GM23338 (cell line): Measurements from ENCODE around the gene DUSP11. TPM values are rescaled to one million over a fixed set of nuclear protein-coding genes. Genes with fewer than 3 reads are reported as not detected.

Experiments used
- ATAC-seq: fragments of 200-7000 bp; cut with Tn5 transposase; 3 replicates; pipeline ENCODE4 v1.9.1; 2020
- DNase-seq: peaks from one replicate; pipeline ENCODE4 v3.0.0-alpha.2; 2015; ENCODE audit warnings: low spot score
- H2AFZ ChIP-seq: fragments of 200-600 bp; sonication (generic); 2 replicates; pipeline ENCODE4 v1.8.0; 2016; ENCODE audit warnings: antibody characterized with exemption, mild to moderate bottlenecking, moderate library complexity
- H3F3A ChIP-seq: fragments of 200-600 bp; sonication (generic); replicated peaks from 2 replicates; pipeline ENCODE4 v1.8.0; 2017; ENCODE audit warnings: antibody characterized with exemption, mixed run types, low read depth
- H3K27ac ChIP-seq: fragments of 200-600 bp; sonication (generic); 2 replicates; pipeline ENCODE4 v1.6.1; 2016; ENCODE audit warnings: low read depth
- H3K27me3 ChIP-seq: fragments of 200-600 bp; sonication (generic); 2 replicates; pipeline ENCODE4 v1.8.0; 2016; ENCODE audit warnings: mild to moderate bottlenecking, mixed run types, moderate library complexity; ENCODE audit not compliant: insufficient read depth
- H3K36me3 ChIP-seq: fragments of 200-600 bp; sonication (generic); 2 replicates; pipeline ENCODE4 v1.8.0; 2016; ENCODE audit warnings: mild to moderate bottlenecking; ENCODE audit not compliant: insufficient read depth
- H3K4me1 ChIP-seq: fragments of 200-600 bp; sonication (generic); 2 replicates; pipeline ENCODE4 v1.8.0; 2016; ENCODE audit warnings: mild to moderate bottlenecking, moderate library complexity; ENCODE audit not compliant: insufficient read depth
- H3K4me2 ChIP-seq: fragments of 200-600 bp; sonication (generic); 2 replicates; pipeline ENCODE4 v1.7.1; 2017; ENCODE audit warnings: mixed run types
- H3K4me3 ChIP-seq: fragments of 200-600 bp; sonication (generic); 2 replicates; pipeline ENCODE4 v1.6.1; 2016; ENCODE audit warnings: mixed run types
- H3K79me2 ChIP-seq: fragments of 200-600 bp; sonication (generic); replicated peaks from 2 replicates; pipeline ENCODE4 v1.8.0; 2017; ENCODE audit warnings: mild to moderate bottlenecking; ENCODE audit not compliant: insufficient read depth
- H3K9me2 ChIP-seq: fragments of 200-600 bp; sonication (generic); 2 replicates; pipeline ENCODE4 v1.8.0; 2017; ENCODE audit not compliant: insufficient read depth
- H4K20me1 ChIP-seq: fragments of 200-600 bp; sonication (generic); replicated peaks from 2 replicates; pipeline ENCODE4 v1.8.0; 2017; ENCODE audit warnings: mild to moderate bottlenecking; ENCODE audit not compliant: insufficient read depth
- H3K27ac Mint-ChIP-seq: 2 replicates; pipeline ENCODE4 v1.8.0; 2020; ENCODE audit warnings: inconsistent platforms, mild to moderate bottlenecking, moderate library complexity, mixed read lengths
- H3K27me3 Mint-ChIP-seq: 3 replicates; pipeline ENCODE4 v1.8.0; 2022; ENCODE audit warnings: low read depth, mild to moderate bottlenecking, moderate library complexity, mixed read lengths, inconsistent platforms; ENCODE audit not compliant: insufficient read depth, poor library complexity
- H3K36me3 Mint-ChIP-seq: 3 replicates; pipeline ENCODE4 v1.8.0; 2021; ENCODE audit warnings: low read depth, mild to moderate bottlenecking, inconsistent platforms, moderate library complexity, mixed read lengths
- H3K4me1 Mint-ChIP-seq: 3 replicates; pipeline ENCODE4 v1.8.0; 2020; ENCODE audit warnings: mild to moderate bottlenecking, inconsistent platforms, mixed read lengths
- H3K4me3 Mint-ChIP-seq: 3 replicates; pipeline ENCODE4 v1.8.0; 2021; ENCODE audit warnings: moderate library complexity, mild to moderate bottlenecking, inconsistent platforms, mixed read lengths
- H3K9me3 Mint-ChIP-seq: 3 replicates; pipeline ENCODE4 v1.8.0; 2020; ENCODE audit warnings: moderate library complexity, mild to moderate bottlenecking, inconsistent platforms, mixed read lengths
- CREB1 ChIP-seq: fragments of 250-450 bp; sonication (Bioruptor Pico); IDR thresholded peaks from 2 replicates; pipeline ENCODE4 v1.5.0; 2020; ENCODE audit warnings: low read depth, mild to moderate bottlenecking, moderate library complexity
- ETS1 ChIP-seq: IDR thresholded peaks from 2 replicates; pipeline ENCODE4 v1.6.1; 2016; ENCODE audit warnings: antibody characterized with exemption
- EZH2 ChIP-seq: fragments of 200-600 bp; sonication (generic); IDR thresholded peaks from one replicate; pipeline ENCODE4 v1.8.0; 2017; ENCODE audit warnings: antibody characterized with exemption, mild to moderate bottlenecking, low read depth; ENCODE audit not compliant: unreplicated experiment
- EZH2phosphoT487 ChIP-seq: fragments of 200-600 bp; sonication (generic); IDR thresholded peaks from one replicate; pipeline ENCODE4 v1.8.1; 2018; ENCODE audit warnings: antibody characterized with exemption; ENCODE audit not compliant: unreplicated experiment
- JUNB ChIP-seq: IDR thresholded peaks from one replicate; pipeline ENCODE4 v1.6.1; 2016; ENCODE audit warnings: antibody characterized with exemption; ENCODE audit not compliant: unreplicated experiment
- NANOG ChIP-seq: IDR thresholded peaks from 2 replicates; pipeline ENCODE4 v1.6.1; 2016; ENCODE audit warnings: antibody characterized with exemption, borderline replicate concordance
- POLR2AphosphoS5 ChIP-seq: IDR thresholded peaks from 2 replicates; pipeline ENCODE4 v1.6.1; 2016; ENCODE audit warnings: antibody characterized with exemption, low read depth
- REST ChIP-seq: IDR thresholded peaks from one replicate; pipeline ENCODE4 v1.6.1; 2018; ENCODE audit warnings: antibody characterized with exemption; ENCODE audit not compliant: unreplicated experiment
- STAT1 ChIP-seq: IDR thresholded peaks from one replicate; pipeline ENCODE4 v1.6.1; 2016; ENCODE audit warnings: antibody characterized with exemption; ENCODE audit not compliant: unreplicated experiment
- ZNF114 ChIP-seq: fragments of 250-450 bp; sonication (Bioruptor Pico); IDR thresholded peaks from 2 replicates; pipeline ENCODE4 v1.5.0; 2020; ENCODE audit warnings: mild to moderate bottlenecking, moderate library complexity
- ZNF331 ChIP-seq: fragments of 250-450 bp; sonication (Bioruptor Pico); IDR thresholded peaks from 2 replicates; pipeline ENCODE4 v1.5.0; 2020; ENCODE audit warnings: low read depth, mild to moderate bottlenecking, moderate library complexity
- ZNF462 ChIP-seq: fragments of 250-450 bp; sonication (Bioruptor Pico); IDR thresholded peaks from 2 replicates; pipeline ENCODE4 v1.5.0; 2020; ENCODE audit warnings: mild to moderate bottlenecking, moderate library complexity
- polyA plus RNA-seq: library from polyadenylated mRNA; unstranded; fragments of >200 nt; fragmentation: Nextera tagmentation; extraction: Ambion mirVana; gene quantifications from 2 replicates; pipeline ENCODE4 v1.2.1, GENCODE V29; 2016
- total RNA-seq: library from RNA; depleted of rRNA; stranded (reverse); fragments of >200 nt; shearing (Covaris generic); gene quantifications from 2 replicates; pipeline ENCODE4 v1.2.3, GENCODE V29; 2014

The DUSP11 gene
- total and polyA plus RNA-seq, 2 experiments from 2014 or later: 21.0 to 23.3 TPM

GRCh38 chr2:73736855-73737779, 42.8 kb downstream of the DUSP11 start, which contains the start of gene TPRKB:
TPRKB (minus strand) TSS chr2:73737345; CDS start chr2:73734569, 2,776 bp downstream.
- TF ChIP-seq ZNF331 (no peak), JUNB (no peak), POLR2AphosphoS5 (peak; percentile 77), REST (no peak), ZNF114 (CRISPR knock-in tag) (peak; percentile 96), ZNF462 (no peak), CREB1 (CRISPR knock-in tag) (peak; percentile 64), EZH2phosphoT487 (no peak), STAT1 (no peak), ETS1 (peak; percentile 90), EZH2 (no peak), NANOG (no peak)
- DNase-seq (peak; percentile 96), ATAC-seq (peak; percentile 99)
- Mint-ChIP-seq H3K4me3 (peak within 1 kb of the TSS; percentile 95), H3K4me1 (peaks cover 4% of the 10 kb centered on the region), H3K27ac (peak within 1 kb of the TSS; percentile 25), H3K27me3 (peaks cover 18% of the 10 kb centered on the region), H3K36me3 (peaks cover 23% of the 10 kb centered on the region; the same call in 2 of the 3 replicates), H3K9me3 (peaks cover 9% of the 10 kb centered on the region)
- Histone ChIP-seq H4K20me1 (no peaks in the 10 kb centered on the region; the same call in 1 of the 2 replicates), H3K4me1 (no peaks in the 10 kb centered on the region), H3K79me2 (peaks cover 16% of the 10 kb centered on the region), H2AFZ (peak within 1 kb of the TSS; percentile 97), H3K27ac (peak within 1 kb of the TSS; percentile 78), H3K9me2 (peaks cover 7% of the 10 kb centered on the region), H3K36me3 (no peaks in the 10 kb centered on the region; the same call in 1 of the 2 replicates), H3K4me2 (peak within 1 kb of the TSS; percentile 99), H3K4me3 (peak within 1 kb of the TSS; percentile 98), H3K27me3 (peaks cover 38% of the 10 kb centered on the region), H3F3A (peaks cover 8% of the 10 kb centered on the region; the same call in 1 of the 2 replicates)
